Measurements from ENCODE around the gene ZNF648. TPM values are rescaled to one million over a fixed set of nuclear protein-coding genes. Genes with fewer than 3 reads are reported as not detected.

ZNF648 gene
- total RNA-seq, 1 donor from 2014 or later = not detected

- Histone ChIP-seq H3K27ac (no peak overlapping the region), H3K9me3 (no peaks in the 10 kb centered on the region), H3K27me3 (no peaks in the 10 kb centered on the region), H3K4me1 (peaks cover 14% of the 10 kb centered on the region), H3K36me3 (no peaks in the 10 kb centered on the region), H3K4me3 (no peak overlapping the region)
- TF ChIP-seq POLR2A (IDR thresholded peaks at IDR 0.05) (no peak), CTCF (IDR thresholded peaks at IDR 0.05) (no peak), POLR2AphosphoS5 (IDR thresholded peaks at IDR 0.05; ENCODE audit: insufficient read depth in 1 of 2, low read depth in 1 of 2) (no peak)
- no peak for DNase-seq (ENCODE audit: extremely low spot score in 2 of 2)
- intact Hi-C loops (cut with DNase I) = no loop called here
Observed at GRCh38 chr1:182004601-182005000, 56.9 kb downstream of the ZNF648 start.

All from vagina (tissue), 2 donors.